ENCODE results near the gene TFAP2B.

GRCh38 chr6:50832912-50833311 lies 14.2 kb downstream of the TFAP2B start:
- TF ChIP-seq POLR2AphosphoS5 (IDR thresholded peaks at IDR 0.05; ENCODE audit: low read depth), result no peak
- TF ChIP-seq CTCF (IDR thresholded peaks at IDR 0.05; ENCODE audit: insufficient read depth, low read length), result no peak
- TF ChIP-seq, protein P1, sequence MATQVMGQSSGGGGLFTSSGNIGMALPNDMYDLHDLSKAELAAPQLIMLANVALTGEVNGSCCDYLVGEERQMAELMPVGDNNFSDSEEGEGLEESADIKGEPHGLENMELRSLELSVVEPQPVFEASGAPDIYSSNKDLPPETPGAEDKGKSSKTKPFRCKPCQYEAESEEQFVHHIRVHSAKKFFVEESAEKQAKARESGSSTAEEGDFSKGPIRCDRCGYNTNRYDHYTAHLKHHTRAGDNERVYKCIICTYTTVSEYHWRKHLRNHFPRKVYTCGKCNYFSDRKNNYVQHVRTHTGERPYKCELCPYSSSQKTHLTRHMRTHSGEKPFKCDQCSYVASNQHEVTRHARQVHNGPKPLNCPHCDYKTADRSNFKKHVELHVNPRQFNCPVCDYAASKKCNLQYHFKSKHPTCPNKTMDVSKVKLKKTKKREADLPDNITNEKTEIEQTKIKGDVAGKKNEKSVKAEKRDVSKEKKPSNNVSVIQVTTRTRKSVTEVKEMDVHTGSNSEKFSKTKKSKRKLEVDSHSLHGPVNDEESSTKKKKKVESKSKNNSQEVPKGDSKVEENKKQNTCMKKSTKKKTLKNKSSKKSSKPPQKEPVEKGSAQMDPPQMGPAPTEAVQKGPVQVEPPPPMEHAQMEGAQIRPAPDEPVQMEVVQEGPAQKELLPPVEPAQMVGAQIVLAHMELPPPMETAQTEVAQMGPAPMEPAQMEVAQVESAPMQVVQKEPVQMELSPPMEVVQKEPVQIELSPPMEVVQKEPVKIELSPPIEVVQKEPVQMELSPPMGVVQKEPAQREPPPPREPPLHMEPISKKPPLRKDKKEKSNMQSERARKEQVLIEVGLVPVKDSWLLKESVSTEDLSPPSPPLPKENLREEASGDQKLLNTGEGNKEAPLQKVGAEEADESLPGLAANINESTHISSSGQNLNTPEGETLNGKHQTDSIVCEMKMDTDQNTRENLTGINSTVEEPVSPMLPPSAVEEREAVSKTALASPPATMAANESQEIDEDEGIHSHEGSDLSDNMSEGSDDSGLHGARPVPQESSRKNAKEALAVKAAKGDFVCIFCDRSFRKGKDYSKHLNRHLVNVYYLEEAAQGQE (IDR thresholded peaks at IDR 0.05; ENCODE audit: insufficient replicate concordance, low read depth), result no peak
- TF ChIP-seq SPI1 (IDR thresholded peaks at IDR 0.05; ENCODE audit: borderline replicate concordance, low read depth), result no peak
